Measurements from ENCODE around the gene RALB.
"Not testable (repeated sequence)": the region's sequence is repeated elsewhere in the genome, so short reads cannot be mapped to it uniquely, and the experiment has no call there.

Gene RALB

DNA sequence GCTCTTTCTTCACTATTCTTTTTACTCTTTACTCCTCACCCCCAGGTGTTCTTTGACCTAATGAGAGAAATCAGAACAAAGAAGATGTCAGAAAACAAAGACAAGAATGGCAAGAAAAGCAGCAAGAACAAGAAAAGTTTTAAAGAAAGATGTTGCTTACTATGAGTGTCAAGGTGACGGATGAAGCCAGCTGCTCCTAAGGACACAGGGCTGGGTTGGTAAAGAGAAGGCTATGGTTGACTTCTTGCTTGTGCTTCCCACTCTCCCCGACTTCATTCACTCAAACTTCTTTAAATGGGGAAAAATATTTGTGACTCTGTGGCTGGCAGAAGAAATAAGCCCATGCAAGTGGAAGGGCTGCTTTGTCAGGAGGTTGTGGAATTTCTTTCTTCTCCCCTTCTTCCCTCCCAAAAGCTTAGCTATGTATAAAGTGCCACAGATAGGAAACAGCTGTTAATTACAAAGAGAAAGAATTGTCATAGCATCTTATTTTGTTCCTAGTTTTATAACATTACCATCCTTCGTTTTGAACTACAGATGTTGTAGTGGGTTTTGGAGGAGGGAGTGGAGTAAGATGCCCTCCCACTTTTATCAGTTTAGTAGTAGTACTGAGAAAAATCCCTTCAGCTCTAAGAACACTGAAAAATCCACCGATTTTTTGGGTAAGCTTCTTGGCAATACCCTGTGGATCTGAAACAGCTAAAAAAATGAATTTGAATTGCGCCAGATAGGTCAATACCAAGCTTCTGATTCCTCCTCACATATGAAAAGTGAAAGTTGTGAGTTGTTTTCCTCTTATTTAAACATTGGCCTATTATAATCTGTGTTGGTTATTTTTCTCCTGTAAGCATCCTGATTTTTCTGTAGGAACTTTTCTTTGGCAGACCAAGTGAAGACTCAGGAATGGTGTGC lies 40.7 kb downstream of the RALB start:
- DNase-seq (ENCODE audit: low read depth in 2 of 2) = no peak

- no peak for DNase-seq (ENCODE audit: low read depth in 2 of 2)
Observed at GRCh38 chr2:120294008-120294340, 41.3 kb downstream of the RALB start.

GRCh38 chr2:120298173-120298835 lies 45.7 kb downstream of the RALB start:
- DNase-seq (ENCODE audit: low read depth in 2 of 2) = no peak

- DNase-seq (ENCODE audit: low read depth in 2 of 2) = no peak
Observed at GRCh38 chr2:120299004-120299403, 46.4 kb downstream of the RALB start.

GRCh38 chr2:120299561-120299960 lies 46.9 kb downstream of the RALB start:
- DNase-seq (ENCODE audit: low read depth in 2 of 2) = no peak

- DNase-seq (ENCODE audit: low read depth in 2 of 2) = no peak
Observed at GRCh38 chr2:120300385-120300784, 47.7 kb downstream of the RALB start.

- DNase-seq (ENCODE audit: low read depth in 2 of 2) = peak; percentile 62 to 64
Observed at GRCh38 chr2:120301284-120301683, 48.6 kb downstream of the RALB start.

- no peak for DNase-seq (ENCODE audit: low read depth in 2 of 2)
Observed at GRCh38 chr2:120302301-120302700, 49.6 kb downstream of the RALB start.

DNA sequence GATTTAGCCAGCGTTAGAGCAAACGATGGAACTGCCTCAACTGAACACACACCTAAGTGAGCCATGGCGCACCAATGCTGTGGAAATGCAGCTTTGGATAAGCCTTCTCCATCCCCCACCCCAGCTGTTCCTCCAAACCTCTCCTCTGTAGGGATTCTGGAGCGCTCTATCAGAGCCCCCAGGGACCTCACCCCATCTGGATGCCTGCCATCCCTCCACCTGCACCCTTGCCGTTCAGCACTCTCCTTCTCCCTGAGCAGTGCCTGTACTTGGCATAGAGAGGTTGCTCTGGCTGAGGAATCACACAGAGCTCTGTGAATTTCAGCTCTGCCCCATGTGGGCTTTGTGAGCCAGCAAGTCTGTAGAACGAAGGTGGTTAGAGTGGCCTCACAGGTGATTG lies 50.5 kb downstream of the RALB start:
- no peak for DNase-seq (ENCODE audit: low read depth in 2 of 2)

- no peak for DNase-seq (ENCODE audit: low read depth in 2 of 2)
Observed at GRCh38 chr2:120305296-120305695, 52.6 kb downstream of the RALB start.

DNA sequence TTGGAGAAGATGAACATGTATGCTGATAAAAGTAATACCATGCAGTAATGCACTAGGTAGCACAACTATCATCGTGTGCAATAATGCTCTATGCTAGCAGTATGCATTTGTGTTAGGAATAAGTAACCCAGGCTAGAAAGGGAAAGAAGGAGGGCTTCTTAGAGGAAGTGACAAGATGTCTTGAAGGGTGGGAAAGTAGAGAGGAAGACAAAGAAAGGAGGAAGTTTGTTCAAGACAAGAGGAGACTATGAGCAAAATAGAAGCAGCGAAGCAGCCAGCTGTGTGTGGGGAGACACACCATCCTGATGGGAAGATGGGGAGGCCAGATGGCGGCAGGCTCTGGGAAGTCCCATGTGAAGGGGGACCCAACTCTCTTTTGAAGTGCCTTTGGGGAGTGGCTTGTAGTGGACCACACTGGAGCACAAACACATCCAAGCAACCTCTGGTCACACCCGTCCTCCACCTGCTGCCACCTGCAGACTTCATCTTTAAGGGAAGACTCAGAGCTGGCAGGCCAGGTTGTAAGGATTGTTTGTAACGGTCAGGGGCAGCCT lies 53.4 kb downstream of the RALB start:
- DNase-seq (ENCODE audit: low read depth in 2 of 2) = no peak

- DNase-seq (ENCODE audit: low read depth in 2 of 2) = no peak
Observed at GRCh38 chr2:120307482-120307881, 54.8 kb downstream of the RALB start.

DNA sequence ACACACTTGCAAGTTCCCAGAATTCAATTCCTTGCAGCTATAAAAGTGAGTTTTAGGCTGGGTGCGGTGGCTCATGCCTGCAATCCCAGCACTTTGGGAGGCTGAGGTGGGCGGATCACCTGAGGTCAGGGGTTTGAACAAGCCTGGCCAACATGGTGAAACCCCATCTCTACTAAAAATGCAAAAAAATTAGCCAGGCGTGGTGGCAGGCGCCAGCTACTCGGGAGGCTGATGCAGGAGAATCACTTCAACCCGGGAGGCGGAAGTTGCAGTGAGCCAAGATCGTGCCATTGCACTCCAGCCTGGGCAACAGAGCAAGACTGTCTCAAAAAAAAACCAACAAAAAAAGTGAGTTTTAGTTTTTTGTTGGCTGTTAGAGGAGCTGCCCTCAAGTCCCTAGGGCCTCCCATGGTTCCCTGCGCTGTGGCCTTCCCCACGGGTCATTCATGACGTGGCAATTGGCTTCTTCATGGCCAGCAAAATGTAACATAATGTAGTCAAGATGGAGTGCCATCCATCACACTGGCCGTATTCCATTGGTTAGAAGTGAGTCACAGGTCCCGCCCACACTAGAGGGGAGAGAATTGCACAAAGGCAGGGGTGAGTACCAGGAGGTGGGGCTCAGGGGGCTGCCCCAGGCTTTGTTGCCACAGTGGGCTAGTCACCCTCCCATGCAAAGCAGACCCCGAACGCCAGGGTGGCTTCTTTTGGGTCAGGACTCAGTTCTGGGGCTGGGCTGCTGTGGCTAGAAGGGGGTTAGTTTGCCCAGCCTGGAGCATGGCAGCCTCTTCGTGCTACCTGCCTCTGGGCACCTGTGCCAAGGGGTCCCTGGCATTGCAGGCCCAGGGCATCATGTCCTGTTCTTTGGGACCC lies 55.6 kb downstream of the RALB start:
- DNase-seq (ENCODE audit: low read depth in 2 of 2) = no peak

DNA sequence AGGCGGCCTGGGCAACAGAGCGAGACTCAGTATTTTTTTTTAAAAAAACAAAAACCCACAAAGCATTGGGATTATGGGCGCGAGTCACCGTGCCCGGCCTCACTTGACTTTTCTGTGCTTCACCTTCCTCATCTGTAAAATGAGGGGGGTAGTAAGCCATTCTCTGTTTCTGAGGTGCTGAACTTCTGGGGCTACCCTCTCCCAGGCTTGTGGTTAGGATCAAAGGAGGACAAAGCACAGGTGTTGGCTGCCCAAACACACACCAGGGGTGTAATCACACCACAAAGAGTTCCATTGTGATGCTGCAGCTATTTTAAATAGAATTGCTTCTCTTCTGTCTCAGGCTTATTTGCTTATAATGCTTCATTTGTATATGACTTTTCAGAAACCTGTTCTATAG lies 57.5 kb downstream of the RALB start:
- no peak for DNase-seq (ENCODE audit: low read depth in 2 of 2)

GRCh38 chr2:120310841-120311240 lies 58.2 kb downstream of the RALB start:
- DNase-seq (ENCODE audit: low read depth in 2 of 2) = not testable (repeated sequence)

- DNase-seq (ENCODE audit: low read depth in 2 of 2) = no peak
Observed at GRCh38 chr2:120312076-120312475, 59.4 kb downstream of the RALB start.

DNA sequence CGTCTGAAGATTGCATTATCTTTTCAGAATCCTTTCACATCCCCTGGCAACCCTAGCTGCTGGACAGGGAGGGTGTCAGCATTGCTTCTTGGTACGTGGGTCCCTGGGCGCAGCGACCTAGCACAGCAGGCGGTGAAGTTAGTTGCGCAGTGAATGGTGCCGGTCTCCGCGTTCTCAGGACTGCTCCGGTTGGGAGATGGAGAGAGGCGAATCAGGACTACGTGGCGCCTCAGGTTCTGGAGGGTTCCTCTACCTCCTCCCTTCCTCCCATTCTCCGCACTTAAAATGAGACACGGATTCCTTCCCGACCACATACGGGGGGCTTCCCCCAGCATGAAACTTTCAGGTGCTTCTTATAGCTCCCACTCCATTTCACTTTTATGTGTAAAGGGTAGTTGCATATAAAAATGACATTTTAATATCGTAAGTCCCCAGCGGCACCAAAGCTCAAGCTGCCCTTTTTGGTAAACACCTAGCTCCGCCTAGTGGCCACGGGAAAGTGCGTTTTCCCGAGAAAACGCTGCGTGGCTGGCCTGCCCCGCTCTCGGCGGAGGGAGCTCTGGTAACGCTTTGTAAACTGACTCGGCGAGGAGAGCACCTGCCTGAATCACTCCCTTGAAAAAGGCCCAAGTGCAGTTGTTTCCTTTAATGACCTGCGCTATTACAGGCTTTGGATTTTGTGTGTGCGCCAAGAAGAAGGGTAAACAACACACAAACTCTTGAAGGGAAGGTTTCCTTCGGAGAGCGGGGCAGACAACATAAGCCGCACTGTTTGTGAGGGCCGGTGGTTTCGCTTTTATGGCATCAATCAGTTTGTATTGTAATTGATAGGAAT lies 60.4 kb downstream of the RALB start:
- DNase-seq (ENCODE audit: low read depth in 2 of 2) = peak; percentile 56 to 60

DNA sequence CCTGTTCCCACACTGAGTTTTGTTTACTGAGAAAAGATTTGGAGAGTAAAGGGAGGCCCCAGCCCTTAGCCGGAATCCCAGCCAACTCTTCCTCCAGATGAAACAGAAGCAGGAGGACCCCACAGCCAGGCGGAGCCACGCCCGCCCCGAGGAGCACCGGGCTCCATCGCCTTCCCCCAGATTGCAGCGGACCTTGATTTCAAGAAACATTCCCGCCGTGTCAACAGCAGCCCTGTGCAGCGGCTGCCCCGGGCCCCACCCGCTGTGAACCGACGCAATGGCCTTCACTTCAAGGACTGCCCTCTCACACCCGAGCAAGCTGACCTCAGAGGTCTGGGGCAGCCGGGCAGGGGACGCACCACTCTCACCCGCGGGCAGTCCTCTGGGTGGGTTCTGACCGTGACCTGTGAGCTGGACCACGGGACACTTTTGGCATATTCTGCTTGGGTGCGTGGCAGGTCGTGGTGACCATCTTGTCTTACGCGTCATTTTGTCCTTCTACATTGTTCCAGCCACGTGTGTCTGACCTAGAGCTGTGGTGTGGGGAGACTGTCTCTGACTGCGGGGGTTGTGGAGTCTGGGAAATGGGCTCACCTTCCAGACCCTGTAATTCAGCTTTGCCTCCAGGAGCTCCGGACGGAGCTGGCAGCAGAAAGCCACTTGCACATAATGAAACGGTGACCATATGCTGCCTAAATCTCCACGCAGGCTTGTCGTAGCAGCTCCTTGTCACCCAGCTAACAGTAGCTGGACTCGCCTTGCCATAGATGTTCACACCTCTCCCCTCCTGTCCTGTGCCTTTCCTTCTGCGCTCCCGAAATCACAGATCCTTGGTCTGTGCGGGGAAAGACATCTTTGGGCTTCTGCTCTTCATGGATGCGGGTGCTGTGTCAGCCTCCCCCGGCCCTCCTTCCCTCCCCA lies 61.3 kb downstream of the RALB start:
- no peak for DNase-seq (ENCODE audit: low read depth in 2 of 2)

GRCh38 chr2:120314690-120315366 lies 62.2 kb downstream of the RALB start:
- DNase-seq (ENCODE audit: low read depth in 2 of 2) = no peak
